ENCODE measurements around the gene EGFR. TPM values are rescaled to one million over a fixed set of nuclear protein-coding genes. Genes with fewer than 3 reads are reported as not detected.

The EGFR gene
- 82.3 to 139 TPM (median 107 TPM) in 5 replicates for total RNA-seq (2022; extraction: Qiagen RNA extraction)

DNA sequence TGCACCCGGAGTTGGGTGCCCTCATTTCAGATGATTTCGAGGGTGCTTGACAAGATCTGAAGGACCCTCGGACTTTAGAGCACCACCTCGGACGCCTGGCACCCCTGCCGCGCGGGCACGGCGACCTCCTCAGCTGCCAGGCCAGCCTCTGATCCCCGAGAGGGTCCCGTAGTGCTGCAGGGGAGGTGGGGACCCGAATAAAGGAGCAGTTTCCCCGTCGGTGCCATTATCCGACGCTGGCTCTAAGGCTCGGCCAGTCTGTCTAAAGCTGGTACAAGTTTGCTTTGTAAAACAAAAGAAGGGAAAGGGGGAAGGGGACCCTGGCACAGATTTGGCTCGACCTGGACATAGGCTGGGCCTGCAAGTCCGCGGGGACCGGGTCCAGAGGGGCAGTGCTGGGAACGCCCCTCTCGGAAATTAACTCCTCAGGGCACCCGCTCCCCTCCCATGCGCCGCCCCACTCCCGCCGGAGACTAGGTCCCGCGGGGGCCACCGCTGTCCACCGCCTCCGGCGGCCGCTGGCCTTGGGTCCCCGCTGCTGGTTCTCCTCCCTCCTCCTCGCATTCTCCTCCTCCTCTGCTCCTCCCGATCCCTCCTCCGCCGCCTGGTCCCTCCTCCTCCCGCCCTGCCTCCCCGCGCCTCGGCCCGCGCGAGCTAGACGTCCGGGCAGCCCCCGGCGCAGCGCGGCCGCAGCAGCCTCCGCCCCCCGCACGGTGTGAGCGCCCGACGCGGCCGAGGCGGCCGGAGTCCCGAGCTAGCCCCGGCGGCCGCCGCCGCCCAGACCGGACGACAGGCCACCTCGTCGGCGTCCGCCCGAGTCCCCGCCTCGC is at the start of gene EGFR:
TSS of gene EGFR (plus strand) at position 657 of the 830 bp plus-strand sequence. CDS start 261 bp downstream, outside the sequence.

Measured in A549 treated with Hydrocortisone at 1 μM for 4 hours (cell line).